GM12801 (cell line): ENCODE measurements around the gene TBC1D22A.

Experiments
- TF ChIP-seq, protein P1 (sequence below): IDR thresholded peaks from one replicate; pipeline ENCODE4 v1.5.1; 2011; ENCODE audit warnings: control low read depth; ENCODE audit not compliant: insufficient read length; ENCODE audit errors: extremely low read depth

Gene TBC1D22A

DNA sequence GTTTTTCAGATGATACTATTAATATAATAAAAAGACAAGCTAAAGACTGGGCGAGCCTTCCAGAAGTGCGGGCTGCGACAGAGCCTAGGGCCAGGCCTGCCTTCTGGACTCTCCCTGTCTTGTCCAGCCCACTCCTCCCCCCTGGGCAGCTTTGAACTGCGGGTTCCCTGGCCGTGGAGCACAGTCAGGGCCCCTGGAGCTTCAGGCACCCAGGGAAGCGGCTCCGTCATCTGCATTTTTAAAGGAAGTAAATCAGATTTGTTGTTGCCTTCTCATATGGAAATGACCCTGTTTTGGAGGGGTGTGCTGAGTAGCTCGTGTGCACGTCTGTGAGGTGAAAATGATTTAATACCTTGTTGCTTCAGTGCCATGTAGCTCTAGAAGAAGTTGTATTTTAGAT lies 265.3 kb downstream of the TBC1D22A start:
- TF ChIP-seq, protein P1, sequence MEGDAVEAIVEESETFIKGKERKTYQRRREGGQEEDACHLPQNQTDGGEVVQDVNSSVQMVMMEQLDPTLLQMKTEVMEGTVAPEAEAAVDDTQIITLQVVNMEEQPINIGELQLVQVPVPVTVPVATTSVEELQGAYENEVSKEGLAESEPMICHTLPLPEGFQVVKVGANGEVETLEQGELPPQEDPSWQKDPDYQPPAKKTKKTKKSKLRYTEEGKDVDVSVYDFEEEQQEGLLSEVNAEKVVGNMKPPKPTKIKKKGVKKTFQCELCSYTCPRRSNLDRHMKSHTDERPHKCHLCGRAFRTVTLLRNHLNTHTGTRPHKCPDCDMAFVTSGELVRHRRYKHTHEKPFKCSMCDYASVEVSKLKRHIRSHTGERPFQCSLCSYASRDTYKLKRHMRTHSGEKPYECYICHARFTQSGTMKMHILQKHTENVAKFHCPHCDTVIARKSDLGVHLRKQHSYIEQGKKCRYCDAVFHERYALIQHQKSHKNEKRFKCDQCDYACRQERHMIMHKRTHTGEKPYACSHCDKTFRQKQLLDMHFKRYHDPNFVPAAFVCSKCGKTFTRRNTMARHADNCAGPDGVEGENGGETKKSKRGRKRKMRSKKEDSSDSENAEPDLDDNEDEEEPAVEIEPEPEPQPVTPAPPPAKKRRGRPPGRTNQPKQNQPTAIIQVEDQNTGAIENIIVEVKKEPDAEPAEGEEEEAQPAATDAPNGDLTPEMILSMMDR: no peak

DNA sequence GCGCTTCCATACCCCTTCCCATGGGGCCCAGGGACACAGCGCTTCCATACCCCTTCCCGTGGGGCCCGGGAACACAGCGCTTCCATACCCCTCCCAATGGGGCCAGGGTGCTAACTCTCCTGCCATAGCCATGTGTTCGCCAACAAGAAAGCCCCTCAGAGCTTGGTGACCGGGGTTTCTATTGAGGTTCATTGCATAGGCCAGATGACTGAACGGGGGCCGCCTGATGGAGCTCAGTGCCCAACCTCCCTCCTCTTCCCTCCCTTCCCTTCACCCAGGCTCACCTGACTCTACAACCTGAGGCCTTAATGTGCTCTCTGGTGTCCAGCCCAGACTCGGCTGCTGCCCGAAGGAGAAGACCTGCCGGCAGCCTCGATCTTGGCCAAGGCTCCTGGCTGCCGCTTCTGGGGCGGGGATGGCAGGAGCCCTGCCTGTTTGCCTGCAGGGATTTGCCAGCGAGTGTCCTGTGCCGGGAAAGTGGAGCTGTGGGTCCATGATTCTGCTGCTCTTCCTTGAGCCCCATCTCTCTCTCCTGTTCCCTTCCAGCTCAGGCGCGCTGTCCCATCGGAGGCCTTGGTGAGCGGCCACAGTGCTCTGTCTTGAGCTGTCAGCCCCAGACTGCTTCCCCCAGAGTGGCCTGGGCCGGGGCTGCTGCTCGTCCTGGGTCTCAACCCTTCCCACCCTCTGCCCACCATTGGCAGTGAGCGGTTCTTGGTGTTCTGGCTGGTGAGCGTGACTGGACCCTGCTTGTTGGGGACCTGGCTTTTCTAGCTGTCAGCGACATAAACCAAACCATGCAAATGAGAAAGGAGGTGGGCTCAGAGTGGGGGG lies 267.0 kb downstream of the TBC1D22A start:
- TF ChIP-seq, protein P1: no peak

DNA sequence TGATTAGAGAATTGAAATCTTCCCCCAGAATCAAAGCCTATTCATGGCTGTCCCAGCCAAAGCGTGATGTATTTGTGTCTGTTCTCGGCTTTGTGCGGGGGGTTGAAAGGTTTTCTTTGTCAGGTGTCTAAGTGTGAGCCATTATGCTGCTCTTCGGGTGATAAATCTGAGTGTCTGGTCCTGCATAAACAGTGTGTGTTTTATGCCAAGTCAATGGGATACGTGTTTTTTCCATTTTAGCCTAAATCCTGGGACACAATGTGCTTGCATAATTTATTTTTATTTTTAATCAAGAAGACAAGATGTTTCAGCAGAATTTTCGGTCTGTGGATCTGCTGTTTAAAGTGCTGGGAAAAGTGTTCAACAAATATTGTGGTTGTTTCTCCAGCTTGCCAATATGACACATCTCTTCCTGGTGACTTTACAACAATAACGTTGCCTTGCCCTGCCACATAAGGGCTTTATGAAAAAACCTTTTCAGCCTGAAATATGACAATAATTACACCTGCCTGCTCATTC lies 267.8 kb downstream of the TBC1D22A start:
- TF ChIP-seq, protein P1: no peak

DNA sequence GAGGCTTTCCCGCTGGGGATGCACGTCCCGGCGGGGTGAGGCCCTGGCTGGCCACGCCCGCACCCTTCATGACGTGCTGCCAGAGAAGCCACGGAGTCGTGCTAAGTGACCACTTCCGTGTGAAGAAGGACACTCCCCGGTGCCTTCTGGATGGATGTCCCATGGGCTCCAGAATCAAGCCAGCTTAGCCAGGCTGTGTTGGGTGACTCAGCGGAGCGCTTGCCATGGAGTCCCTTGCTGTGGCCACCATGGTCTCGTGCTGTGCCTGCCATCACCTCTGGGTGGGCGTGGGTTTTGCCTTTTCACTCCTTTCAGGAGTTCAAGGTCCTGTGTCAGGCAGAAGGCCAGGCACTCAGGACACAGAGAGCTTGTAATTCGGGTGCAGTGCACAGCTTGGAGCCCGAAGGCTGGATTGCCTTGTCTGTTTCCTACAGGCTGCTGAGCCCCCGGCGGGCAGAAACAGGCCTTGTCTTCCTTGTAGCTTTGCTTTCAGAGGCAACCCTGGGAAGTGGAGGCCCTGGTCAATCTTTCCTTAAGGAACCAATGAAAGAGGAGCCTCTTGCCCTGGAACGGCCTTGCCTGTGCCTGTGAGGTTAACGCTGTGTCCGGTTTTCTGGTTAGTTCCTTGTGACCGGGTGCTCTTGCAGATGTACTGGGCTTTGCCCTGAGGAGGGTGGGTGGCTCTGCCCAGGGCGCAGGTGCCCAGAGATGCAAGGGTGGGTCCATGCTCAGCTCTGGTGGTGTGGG lies 268.6 kb downstream of the TBC1D22A start:
- TF ChIP-seq, protein P1: no peak

DNA sequence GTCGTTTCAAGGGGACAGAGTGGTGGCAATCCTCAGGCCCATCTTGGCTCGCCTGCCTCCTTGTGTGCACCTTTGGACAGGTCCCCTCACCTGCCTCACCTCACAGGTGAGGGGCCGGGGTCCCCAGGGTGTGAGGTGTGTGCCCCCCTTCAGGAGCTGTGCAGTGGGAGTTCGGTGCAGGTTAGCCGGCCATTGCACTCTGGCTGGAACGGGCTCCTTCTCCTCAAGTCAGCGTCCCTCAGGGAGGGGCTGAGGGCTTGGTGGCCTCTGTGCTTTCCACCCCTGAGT lies 269.1 kb downstream of the TBC1D22A start:
- TF ChIP-seq, protein P1: no peak

DNA sequence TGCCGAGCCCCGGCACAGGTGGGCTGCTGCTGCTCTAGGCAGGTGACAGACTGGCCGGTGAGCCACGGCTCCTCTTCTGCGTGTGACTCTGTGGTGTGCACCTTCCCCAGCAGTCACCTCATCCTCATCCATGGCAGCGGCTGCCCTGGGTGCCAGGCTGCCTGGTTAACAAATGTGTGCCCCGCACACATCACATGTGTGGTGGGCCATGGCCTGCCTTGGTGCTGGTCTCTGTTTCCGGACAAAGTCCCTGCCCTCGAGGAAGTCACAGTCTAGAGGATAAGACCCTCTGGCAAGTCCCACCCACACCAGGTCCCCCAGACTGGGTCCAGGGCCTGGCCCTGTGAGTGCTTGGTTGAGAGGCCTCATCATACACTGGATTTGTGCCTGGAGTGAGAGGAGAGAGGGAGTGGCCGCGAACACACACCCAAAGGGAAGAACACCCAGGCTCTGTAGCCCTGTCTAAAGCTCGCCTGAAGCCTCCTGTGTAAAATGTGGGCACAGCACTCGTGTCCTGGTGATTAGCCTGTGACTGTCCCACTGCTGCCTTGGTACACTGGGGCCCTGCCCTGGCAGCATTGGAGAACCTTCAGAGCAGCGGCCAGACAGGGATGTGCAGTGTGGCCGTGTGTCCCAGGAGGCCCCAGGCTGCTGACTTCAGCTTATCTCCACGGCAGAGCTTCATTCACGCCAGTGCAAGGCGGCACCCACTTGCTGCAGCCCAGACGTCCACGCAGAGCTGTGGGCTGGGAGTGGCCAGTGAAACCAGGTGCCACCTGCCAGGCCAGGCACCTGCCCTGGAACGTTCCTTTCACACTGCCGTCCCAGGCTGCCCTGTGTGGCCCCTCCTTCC lies 269.9 kb downstream of the TBC1D22A start:
- TF ChIP-seq, protein P1: no peak
